Large intestine (tissue), 3 donors: Measurements from ENCODE around the gene ECE2. TPM values are rescaled to one million over a fixed set of nuclear protein-coding genes. Genes with fewer than 3 reads are reported as not detected.

Source experiments
- DNase-seq, 2 donors: peaks; one replicate each; pipeline versions ENCODE4 v3.0.0 to v3.0.0-alpha.2; 2013
- H3K27ac ChIP-seq: one replicate; pipeline ENCODE4 v1.5.1; 2013; ENCODE audit warnings: low read length
- H3K27me3 ChIP-seq: 2 replicates; pipeline ENCODE4 v1.6.1; 2013; ENCODE audit warnings: low read length; ENCODE audit not compliant: control insufficient read depth, insufficient read depth
- H3K36me3 ChIP-seq: 2 replicates; pipeline ENCODE4 v1.6.1; 2013; ENCODE audit warnings: low read length; ENCODE audit not compliant: control insufficient read depth, insufficient read depth
- H3K4me1 ChIP-seq: one replicate; pipeline ENCODE4 v1.6.1; 2013; ENCODE audit warnings: low read length; ENCODE audit not compliant: control insufficient read depth, insufficient read depth
- H3K4me3 ChIP-seq: one replicate; pipeline ENCODE4 v1.5.1; 2013; ENCODE audit warnings: low read length
- H3K9me3 ChIP-seq: one replicate; pipeline ENCODE4 v1.6.1; 2013; ENCODE audit warnings: mild to moderate bottlenecking, low read depth, low read length, moderate library complexity; ENCODE audit not compliant: control insufficient read depth
- WGBS: methylation state at CpG from one replicate; pipeline ENCODE4 v1.1.5; 2013; ENCODE audit warnings: low lambda C conversion rate; ENCODE audit not compliant: insufficient coverage; 5-methylcytosine and 5-hydroxymethylcytosine counted together
- polyA plus RNA-seq: library from polyadenylated mRNA; unstranded; fragments of 120-200 nt; gene quantifications from one replicate; pipeline ENCODE4 v1.2.1, GENCODE V29; 2013

ECE2 gene
- polyA plus RNA-seq, 1 donor, result 1.4 TPM

DNA sequence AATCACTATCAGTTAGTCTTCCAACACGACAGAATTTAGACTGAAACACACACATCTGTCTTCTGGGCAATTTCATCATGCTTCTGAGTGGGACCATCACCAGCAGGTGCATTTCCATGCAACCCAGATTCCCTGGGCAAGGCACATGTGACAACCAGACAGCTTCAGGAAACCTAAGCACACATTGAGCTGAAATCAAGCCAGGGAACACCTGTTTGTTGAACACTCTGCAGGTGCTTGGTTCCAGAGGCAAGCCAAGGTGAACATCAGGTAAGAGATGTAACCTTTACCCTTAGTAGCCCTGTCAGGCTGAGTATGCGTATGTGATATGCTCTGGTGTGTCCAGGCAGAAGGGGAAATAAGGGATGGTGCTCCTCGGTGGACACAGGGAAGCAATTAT, 19.9 kb downstream of the ECE2 start:
- Histone ChIP-seq H3K9me3 (no peaks in the 10 kb centered on the region), H3K36me3 (peaks cover 3% of the 10 kb centered on the region), H3K4me1 (peaks cover 2% of the 10 kb centered on the region), H3K27ac (no peak overlapping the region), H3K4me3 (no peak overlapping the region), H3K27me3 (no peaks in the 10 kb centered on the region)
- no CpG with 5 or more reads among the region's 3 CpGs for WGBS
- no peak for DNase-seq

GRCh38 chr3:184296616-184297015, 20.8 kb downstream of the ECE2 start:
- no peak for DNase-seq
- Histone ChIP-seq H3K4me3 (no peak overlapping the region), H3K4me1 (no peaks in the 10 kb centered on the region), H3K36me3 (peaks cover 8% of the 10 kb centered on the region), H3K9me3 (no peaks in the 10 kb centered on the region), H3K27me3 (no peaks in the 10 kb centered on the region), H3K27ac (no peak overlapping the region)
- no CpG with 5 or more reads among the region's 7 CpGs for WGBS

DNA sequence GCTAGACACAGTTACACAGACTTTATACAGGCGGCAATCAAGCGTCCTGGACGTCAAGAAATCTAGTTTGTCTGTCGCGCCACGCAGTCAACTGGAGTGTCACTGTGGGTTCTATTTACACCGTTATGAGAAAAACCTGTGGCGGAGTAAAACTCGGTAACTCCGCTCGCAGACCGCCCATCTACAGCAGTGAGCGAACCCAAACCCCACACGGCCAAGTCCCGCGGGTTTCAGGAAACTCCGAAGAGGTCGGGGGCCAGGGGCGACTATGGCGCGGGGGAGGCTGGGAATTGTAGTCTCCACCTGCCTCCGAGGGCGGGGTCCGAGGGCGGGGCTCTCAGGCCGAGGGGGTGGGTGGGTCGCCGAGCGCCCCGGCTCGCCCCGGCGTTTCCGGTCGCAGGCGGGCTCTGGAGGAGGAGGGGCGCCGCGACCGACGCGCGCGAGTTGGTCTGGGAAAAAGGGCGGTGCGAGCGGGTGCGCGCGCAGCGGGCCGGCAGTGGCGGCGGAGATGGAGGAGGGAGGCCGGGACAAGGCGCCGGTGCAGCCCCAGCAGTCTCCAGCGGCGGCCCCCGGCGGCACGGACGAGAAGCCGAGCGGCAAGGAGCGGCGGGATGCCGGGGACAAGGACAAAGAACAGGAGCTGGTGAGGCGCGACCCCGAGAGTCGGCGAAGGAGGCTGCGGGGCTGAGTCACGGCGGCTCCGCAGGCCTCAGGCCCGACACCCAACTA, 23.1 kb downstream of the ECE2 start, which contains the start of gene PSMD2:
PSMD2 (plus strand) TSS at position 483 of the 729 bp plus-strand sequence; CDS start at position 509, 26 bp downstream.
- Histone ChIP-seq H3K4me3 (peak within 1 kb of the TSS; percentile 90), H3K36me3 (peaks cover 31% of the 10 kb centered on the region), H3K9me3 (no peaks in the 10 kb centered on the region), H3K4me1 (no peaks in the 10 kb centered on the region), H3K27me3 (no peaks in the 10 kb centered on the region), H3K27ac (peak within 1 kb of the TSS; percentile 62)
- DNase-seq, result peak; percentile 96
- WGBS, result no CpG with 5 or more reads among the region's 78 CpGs

- Histone ChIP-seq H3K9me3 (no peaks in the 10 kb centered on the region), H3K4me1 (no peaks in the 10 kb centered on the region), H3K27me3 (no peaks in the 10 kb centered on the region), H3K36me3 (peaks cover 39% of the 10 kb centered on the region), H3K27ac (peak overlapping the region; percentile 4), H3K4me3 (peak overlapping the region; percentile 90)
- no CpG with 5 or more reads among the region's 29 CpGs for WGBS
- no peak for DNase-seq
These were observed 23.9 kb downstream of the ECE2 start for GRCh38 chr3:184299488-184300377.

DNA sequence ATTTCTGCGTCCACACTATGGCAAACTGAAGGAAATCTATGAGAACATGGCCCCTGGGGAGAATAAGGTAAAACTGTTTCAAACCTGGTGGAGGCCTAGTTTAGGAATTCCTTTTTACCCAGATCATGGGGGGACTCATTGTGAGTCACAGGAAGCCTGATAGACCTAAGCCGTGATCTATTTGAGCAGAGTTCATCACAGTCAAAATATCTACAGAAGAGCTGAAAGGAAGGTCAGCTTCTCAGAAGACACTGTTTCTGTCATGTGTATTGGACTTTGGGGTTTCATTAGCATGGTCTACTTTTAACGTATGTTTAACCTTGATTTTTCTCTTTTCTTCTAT, 24.5 kb downstream of the ECE2 start:
- no peaks in the 10 kb centered on the region for H3K9me3 ChIP-seq
- DNase-seq, result no peak
- H3K27me3 ChIP-seq, result no peaks in the 10 kb centered on the region
- no peak overlapping the region for H3K27ac ChIP-seq
- H3K36me3 ChIP-seq, result peaks cover 42% of the 10 kb centered on the region
- H3K4me3 ChIP-seq, result no peak overlapping the region
- WGBS, result 90% methylated on average over 1 of the region's 3 CpGs
- H3K4me1 ChIP-seq, result no peaks in the 10 kb centered on the region

DNA sequence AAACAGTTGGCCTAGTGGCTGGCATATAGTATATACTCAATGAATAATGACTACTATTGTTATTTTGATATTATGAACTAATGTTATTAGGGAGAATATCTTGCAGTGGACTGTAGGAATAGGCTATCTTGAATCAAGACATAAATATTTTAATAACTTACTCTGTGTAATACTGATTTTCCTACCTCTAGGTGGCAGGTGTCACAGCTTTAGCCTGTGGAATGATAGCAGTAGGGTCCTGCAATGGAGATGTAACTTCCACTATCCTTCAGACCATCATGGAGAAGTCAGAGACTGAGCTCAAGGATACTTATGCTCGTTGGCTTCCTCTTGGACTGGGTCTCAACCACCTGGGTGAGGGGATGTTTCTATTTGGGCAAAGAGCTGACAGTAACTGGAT, 29.8 kb downstream of the ECE2 start:
- Histone ChIP-seq H3K4me1 (no peaks in the 10 kb centered on the region), H3K27me3 (no peaks in the 10 kb centered on the region), H3K9me3 (no peaks in the 10 kb centered on the region), H3K27ac (no peak overlapping the region), H3K4me3 (no peak overlapping the region), H3K36me3 (peaks cover 72% of the 10 kb centered on the region)
- no peak for DNase-seq
- WGBS, result no CpG with 5 or more reads among the region's 1 CpG

- no peak overlapping the region for H3K27ac ChIP-seq
- DNase-seq, result no peak
- no peak overlapping the region for H3K4me3 ChIP-seq
- no CpG with 5 or more reads among the region's 4 CpGs for WGBS
- H3K9me3 ChIP-seq, result no peaks in the 10 kb centered on the region
- H3K27me3 ChIP-seq, result no peaks in the 10 kb centered on the region
- no peaks in the 10 kb centered on the region for H3K4me1 ChIP-seq
- peaks cover 69% of the 10 kb centered on the region for H3K36me3 ChIP-seq
These were observed 30.6 kb downstream of the ECE2 start for GRCh38 chr3:184306341-184306972.

GRCh38 chr3:184307915-184308314, 32.1 kb downstream of the ECE2 start:
- WGBS, result no CpG with 5 or more reads among the region's 9 CpGs
- Histone ChIP-seq H3K27me3 (no peaks in the 10 kb centered on the region), H3K27ac (no peak overlapping the region), H3K36me3 (peaks cover 54% of the 10 kb centered on the region), H3K4me1 (no peaks in the 10 kb centered on the region), H3K4me3 (no peak overlapping the region), H3K9me3 (no peaks in the 10 kb centered on the region)
- DNase-seq, result no peak

GRCh38 chr3:184308744-184309143, 32.9 kb downstream of the ECE2 start:
- Histone ChIP-seq H3K27me3 (no peaks in the 10 kb centered on the region), H3K4me3 (no peak overlapping the region), H3K4me1 (no peaks in the 10 kb centered on the region), H3K36me3 (peaks cover 46% of the 10 kb centered on the region), H3K9me3 (no peaks in the 10 kb centered on the region), H3K27ac (no peak overlapping the region)
- no CpG with 5 or more reads among the region's 7 CpGs for WGBS
- no peak for DNase-seq

GRCh38 chr3:184311633-184312032, 35.8 kb downstream of the ECE2 start:
- Histone ChIP-seq H3K27me3 (no peaks in the 10 kb centered on the region), H3K27ac (no peak overlapping the region), H3K4me1 (peaks cover 2% of the 10 kb centered on the region), H3K36me3 (peaks cover 25% of the 10 kb centered on the region), H3K9me3 (no peaks in the 10 kb centered on the region), H3K4me3 (no peak overlapping the region)
- no peak for DNase-seq
